M059J (cell line): ENCODE results near the gene RPEL1. TPM values are rescaled to one million over a fixed set of nuclear protein-coding genes. Genes with fewer than 3 reads are reported as not detected.

Source experiments
- DNase-seq: peaks from one replicate; pipeline ENCODE4 v3.0.0-alpha.2; 2012; ENCODE audit warnings: low read depth
- total RNA-seq: library from RNA; depleted of rRNA; stranded (reverse); fragments of >200 nt; shearing (Covaris generic); gene quantifications from 2 replicates; pipeline ENCODE4 v1.2.3, GENCODE V29; 2014; rRNA removed

Gene RPEL1
- total RNA-seq, 1 experiment from 2014 or later: 0.12 TPM

DNA sequence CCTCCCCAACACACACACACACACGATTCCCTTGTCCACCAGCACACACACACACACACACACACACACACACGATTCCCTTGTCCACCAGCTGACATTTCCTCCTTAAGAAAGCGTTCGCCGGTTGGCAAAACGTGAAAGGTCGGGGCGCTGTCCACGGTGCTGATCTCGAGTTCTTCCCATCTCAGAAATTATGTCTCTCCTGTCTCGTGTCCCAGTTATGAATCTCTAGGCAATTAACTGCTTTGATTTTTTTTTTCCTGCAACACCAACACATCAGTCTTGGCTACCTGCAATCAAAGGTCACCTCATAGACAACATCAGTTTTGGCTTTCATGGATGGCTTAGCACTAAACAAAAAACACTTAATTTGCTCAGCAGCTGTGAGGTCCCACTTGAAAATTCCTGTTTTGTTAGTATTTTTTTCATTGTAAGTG, 33.2 kb downstream of the RPEL1 start:
- DNase-seq: peak; percentile 17

GRCh38 chr10:103280031-103280430, 34.3 kb downstream of the RPEL1 start:
- DNase-seq: no peak

DNA sequence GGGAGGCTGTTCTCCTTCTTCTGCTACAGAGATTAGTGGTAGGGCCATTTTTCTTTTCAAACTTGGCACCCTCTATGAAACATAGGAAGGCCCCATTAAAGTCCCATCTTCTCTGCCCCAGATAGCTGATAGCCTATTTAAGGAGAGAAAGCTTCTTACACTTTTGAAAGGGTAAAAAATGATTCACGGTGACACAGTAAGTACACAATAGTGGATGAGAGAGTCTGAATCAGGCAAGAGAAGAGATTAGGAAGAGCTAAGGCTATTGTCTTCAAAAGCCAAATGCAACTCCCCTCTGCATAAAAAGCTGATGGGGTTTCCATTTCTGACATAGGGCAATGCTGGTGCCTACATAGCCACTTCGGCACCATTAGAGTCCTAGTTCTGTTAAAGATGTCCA, 34.8 kb downstream of the RPEL1 start:
- no peak for DNase-seq

DNA sequence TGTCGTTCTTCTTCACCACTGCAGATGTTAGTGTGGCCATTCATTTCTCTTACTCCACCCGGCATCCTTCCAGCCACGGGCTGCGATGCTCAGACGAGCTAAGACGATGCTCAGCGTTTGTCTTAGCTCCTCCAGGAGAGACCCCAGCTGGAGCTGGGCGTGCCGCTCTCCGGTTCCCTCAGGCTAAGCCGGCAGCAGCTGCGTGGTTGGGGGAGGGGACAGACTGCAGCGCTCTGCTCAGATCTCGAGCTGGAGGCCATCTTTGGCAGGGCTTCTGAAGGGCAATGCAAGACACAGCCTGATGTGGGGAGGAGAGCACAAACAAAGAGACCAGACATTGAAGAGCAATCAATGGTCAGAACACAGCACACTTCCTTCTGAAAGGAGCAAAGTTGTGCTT, 36.1 kb downstream of the RPEL1 start:
- no peak for DNase-seq

DNA sequence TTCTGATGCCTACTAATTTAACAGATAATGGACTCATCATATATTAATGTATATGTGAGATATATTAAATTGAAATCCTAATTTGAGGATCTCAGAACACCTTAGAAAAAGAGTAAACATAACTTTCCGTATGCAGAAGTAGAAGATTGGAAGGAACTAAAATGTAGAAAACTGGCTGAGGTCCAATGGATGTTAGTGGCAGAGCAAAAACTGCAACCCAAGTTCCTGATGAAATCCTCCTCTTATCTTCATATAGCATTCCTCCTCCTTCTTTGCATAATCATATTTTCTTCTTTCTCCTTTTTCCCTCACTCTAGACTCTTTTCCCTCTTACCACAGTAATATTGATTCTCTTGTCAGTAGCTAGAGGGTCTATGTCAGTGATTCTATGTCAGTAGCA, 37.3 kb downstream of the RPEL1 start:
- DNase-seq: no peak

DNA sequence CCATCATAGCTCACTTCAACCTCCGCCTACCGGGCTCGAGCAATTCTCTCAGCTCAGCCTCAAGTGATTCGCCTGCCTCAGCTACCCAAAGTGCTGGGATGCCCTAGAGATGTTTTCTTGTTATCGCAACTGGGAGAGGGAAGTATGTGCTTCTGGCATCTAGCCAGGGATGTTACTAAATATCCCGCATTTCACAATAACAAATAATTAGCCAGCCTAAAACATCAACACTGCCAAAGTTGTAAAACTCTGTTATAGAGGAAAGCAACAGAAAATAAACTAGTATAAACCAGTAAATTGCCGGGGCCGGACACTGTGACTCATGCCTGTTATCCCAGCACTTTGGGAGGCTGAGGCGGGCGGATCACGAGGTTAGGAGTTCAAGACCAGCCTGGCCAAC, 38.5 kb downstream of the RPEL1 start:
- DNase-seq: peak; percentile 68

- DNase-seq: no peak
Observed at GRCh38 chr10:103287992-103288391, 42.3 kb downstream of the RPEL1 start.

- DNase-seq: no peak
Observed at GRCh38 chr10:103291588-103291987, 45.9 kb downstream of the RPEL1 start.

DNA sequence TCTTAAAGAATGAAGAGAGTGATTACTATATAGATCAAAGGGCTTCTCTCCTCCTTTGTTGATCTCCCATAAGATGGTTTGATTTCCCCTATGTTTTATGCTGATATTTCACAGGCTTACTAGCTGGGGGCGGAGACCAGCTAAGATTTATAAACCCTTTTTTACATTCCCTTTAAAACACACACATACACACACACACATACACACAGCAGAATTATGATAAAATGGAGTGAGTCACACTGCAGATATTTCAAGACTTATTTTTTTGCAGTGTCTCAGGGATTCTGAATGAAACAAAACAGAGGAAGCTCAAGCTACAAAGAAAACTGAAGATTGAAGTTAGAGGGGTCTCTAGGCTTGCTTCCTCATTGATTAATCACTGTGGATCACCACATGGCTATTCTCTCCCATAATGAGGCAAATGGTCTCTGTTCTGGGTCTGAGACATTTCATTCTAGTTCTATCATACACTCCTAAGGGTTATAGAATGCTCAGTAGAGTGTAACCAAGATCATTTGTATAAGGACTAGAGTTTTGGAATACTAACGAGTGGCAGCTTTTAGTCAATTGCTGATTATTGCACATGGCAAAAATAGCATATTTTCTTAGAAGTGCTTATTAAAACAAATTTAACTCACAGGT, 49.8 kb downstream of the RPEL1 start:
- DNase-seq: peak; percentile 48

Other genes with a start within 250 kb of the RPEL1 start
- gene NT5C2, start 52.6 kb upstream of the RPEL1 start, total RNA-seq: 43.8 and 71.4 TPM in 2 replicates
- gene INA, start 31.3 kb downstream of the RPEL1 start, total RNA-seq: not detected in 2 replicates
- gene PCGF6, start 105.3 kb downstream of the RPEL1 start, total RNA-seq: 16.8 and 26.6 TPM in 2 replicates
- gene TAF5, start 122.1 kb downstream of the RPEL1 start, total RNA-seq: 4.9 and 7.6 TPM in 2 replicates
- 454 and 610 TPM in 2 replicates for gene ATP5MK, start 150.6 kb downstream of the RPEL1 start, total RNA-seq
- 16.3 and 16.5 TPM in 2 replicates for gene PDCD11, start 150.7 kb downstream of the RPEL1 start, total RNA-seq
- 33.3 and 37.7 TPM in 2 replicates for gene CALHM2, start 206.5 kb downstream of the RPEL1 start, total RNA-seq
- gene CALHM1, start 213.0 kb downstream of the RPEL1 start, total RNA-seq: not detected in 2 replicates
- gene CALHM3, start 233.4 kb downstream of the RPEL1 start, total RNA-seq: 0.39 TPM in 1 of 2 replicates, not detected in the other
- 4.5 and 19.9 TPM in 2 replicates for gene NEURL1, start 247.8 kb downstream of the RPEL1 start, total RNA-seq